Fibroblast of skin of abdomen (primary cell): ENCODE results near the gene DPF1. TPM values are rescaled to one million over a fixed set of nuclear protein-coding genes. Genes with fewer than 3 reads are reported as not detected.
"Not testable (repeated sequence)": the region's sequence is repeated elsewhere in the genome, so short reads cannot be mapped to it uniquely, and the experiment has no call there.

Experiments
- DNase-seq: peaks from one replicate; pipeline ENCODE4 v3.0.0-alpha.2; 2013
- polyA plus RNA-seq, 2 experiments: library from polyadenylated mRNA; unstranded; fragments of 120-200 nt; gene quantifications; one replicate each; pipeline ENCODE4 v1.2.1, GENCODE V29; 2013; ENCODE audit not compliant: insufficient read length in 2 of 2

Gene DPF1
- 4.3 TPM for polyA plus RNA-seq (2013, experiment 1 of 2; ENCODE audit: insufficient read length)
- polyA plus RNA-seq (2013, experiment 2 of 2; ENCODE audit: insufficient read length): 4.7 TPM

- DNase-seq: peak; percentile 73
Measured at GRCh38 chr19:38224014-38224862, at the start of gene DPF1. Gene DPF1, minus strand, starts transcription at chr19:38224222. Its CDS starts 80 bp downstream, at chr19:38224142.

GRCh38 chr19:38273499-38273898, 49.5 kb upstream of the DPF1 start:
- no peak for DNase-seq

GRCh38 chr19:38270587-38271167, 46.7 kb upstream of the DPF1 start:
- no peak for DNase-seq

GRCh38 chr19:38268539-38268938, 44.5 kb upstream of the DPF1 start:
- DNase-seq: no peak

- no peak for DNase-seq
Measured at GRCh38 chr19:38267761-38268483, 43.9 kb upstream of the DPF1 start.

- peak; percentile 31 for DNase-seq
Measured at GRCh38 chr19:38266981-38267597, 43.1 kb upstream of the DPF1 start.

GRCh38 chr19:38265921-38266429, 42.0 kb upstream of the DPF1 start:
- DNase-seq: no peak

- DNase-seq: no peak
Measured at GRCh38 chr19:38265213-38265861, 41.3 kb upstream of the DPF1 start.

- no peak for DNase-seq
Measured at GRCh38 chr19:38264486-38265212, 40.6 kb upstream of the DPF1 start, which contains the start of gene SPINT2. Gene SPINT2, plus strand, starts transcription at chr19:38264573. Its CDS starts 320 bp downstream, at chr19:38264893.

GRCh38 chr19:38263689-38264485, 39.9 kb upstream of the DPF1 start:
- DNase-seq: peak; percentile 77

GRCh38 chr19:38262585-38263268, 38.7 kb upstream of the DPF1 start:
- no peak for DNase-seq

- not testable (repeated sequence) for DNase-seq
Measured at GRCh38 chr19:38261942-38262341, 37.9 kb upstream of the DPF1 start.

- DNase-seq: no peak
Measured at GRCh38 chr19:38255383-38256014, 31.5 kb upstream of the DPF1 start.

- no peak for DNase-seq
Measured at GRCh38 chr19:38253788-38254187, 29.8 kb upstream of the DPF1 start.

GRCh38 chr19:38252941-38253691, 29.1 kb upstream of the DPF1 start:
- no peak for DNase-seq

GRCh38 chr19:38252385-38252784, 28.4 kb upstream of the DPF1 start:
- DNase-seq: no peak

GRCh38 chr19:38251564-38252051, 27.6 kb upstream of the DPF1 start:
- DNase-seq: peak; percentile 29
